H1 (cell line): ENCODE results near the gene ANKFN1. TPM values are rescaled to one million over a fixed set of nuclear protein-coding genes. Genes with fewer than 3 reads are reported as not detected.

Source experiments
- CTCF ChIA-PET: fragments of 300-600 bp; sonication (Branson Sonifier 250); formaldehyde crosslinking; loops from one replicate; lab custom pipeline; 2021; ENCODE audit not compliant: partially characterized antibody; lab: Charles Lee
- POLR2A ChIA-PET: fragments of 300-600 bp; sonication (Branson Sonifier 250); formaldehyde crosslinking; loops from one replicate; lab custom pipeline; 2021; ENCODE audit warnings: inconsistent platforms; ENCODE audit not compliant: partially characterized antibody; lab: Charles Lee
- DNase-seq, 2 experiments: peaks; one replicate each; pipeline versions ENCODE4 v3.0.0 to v3.0.0-alpha.2; 2010 to 2022; ENCODE audit warnings: low spot score in 2 of 2, low read depth in 1 of 2, mixed read lengths in 1 of 2
- FAIRE-seq: peaks from 2 replicates; lab custom pipeline; 2011; peaks lifted over from hg19 to GRCh38; lab: Jason Lieb, UNC
- H2AFZ ChIP-seq: 2 replicates; pipeline ENCODE4 v1.8.1; 2012; ENCODE audit warnings: low read length, inconsistent platforms
- H2AK5ac ChIP-seq: 2 replicates; pipeline ENCODE4 v1.6.1; 2013; ENCODE audit warnings: low read depth, low read length
- H2BK120ac ChIP-seq: replicated peaks from 2 replicates; pipeline ENCODE3; 2013; ENCODE audit warnings: low read depth, low read length, inconsistent platforms
- H2BK12ac ChIP-seq: 2 replicates; pipeline ENCODE4 v1.6.1; 2013; ENCODE audit warnings: low read depth, low read length
- H2BK15ac ChIP-seq: 2 replicates; pipeline ENCODE4 v1.6.1; 2013; ENCODE audit warnings: low read length
- H2BK20ac ChIP-seq: 2 replicates; pipeline ENCODE4 v1.6.1; 2013; ENCODE audit warnings: low read length
- H2BK5ac ChIP-seq: 2 replicates; pipeline ENCODE4 v1.6.1; 2013; ENCODE audit warnings: low read depth, low read length
- H3K14ac ChIP-seq: 2 replicates; pipeline ENCODE4 v1.6.1; 2013; ENCODE audit warnings: inconsistent platforms; ENCODE audit not compliant: insufficient read length
- H3K18ac ChIP-seq: 2 replicates; pipeline ENCODE4 v1.6.1; 2013; ENCODE audit warnings: low read length; ENCODE audit errors: extremely low read depth
- H3K23ac ChIP-seq: 2 replicates; pipeline ENCODE4 v1.6.1; 2013; ENCODE audit warnings: inconsistent platforms; ENCODE audit not compliant: insufficient read length
- H3K23me2 ChIP-seq: 2 replicates; pipeline ENCODE4 v1.6.1; 2013; ENCODE audit warnings: low read depth, low read length
- H3K27ac ChIP-seq: 2 replicates; pipeline ENCODE4 v1.6.1; 2011; ENCODE audit warnings: low read depth, low read length, inconsistent platforms
- H3K27me3 ChIP-seq, 4 experiments: replicated peaks in 1 of 4; 1 replicate in 1 of 4; 2 replicates in 3 of 4; pipeline versions ENCODE4 v1.6.1 to v1.8.1; 2011 to 2013; ENCODE audit warnings: low read length in 3 of 4, mild to moderate bottlenecking in 3 of 4, inconsistent platforms in 2 of 4, mixed read lengths in 2 of 4, moderate library complexity in 1 of 4; ENCODE audit not compliant: control insufficient read depth in 3 of 4, insufficient read depth in 3 of 4; ENCODE audit errors: extremely low read depth in 1 of 4
- H3K36me3 ChIP-seq, 4 experiments: 2 replicates each; pipeline versions ENCODE4 v1.6.1 to v1.8.1; 2011 to 2013; ENCODE audit warnings: mild to moderate bottlenecking in 4 of 4, low read length in 3 of 4, moderate library complexity in 2 of 4, control low read depth in 1 of 4, inconsistent platforms in 1 of 4; ENCODE audit not compliant: insufficient read depth in 4 of 4, control insufficient read depth in 2 of 4
- H3K4ac ChIP-seq: replicated peaks from 2 replicates; pipeline ENCODE3; 2013; ENCODE audit warnings: low read length, low read depth, mixed read lengths, inconsistent platforms; ENCODE audit not compliant: insufficient read length
- H3K4me1 ChIP-seq, 4 experiments: replicated peaks in 1 of 4; 1 replicate in 1 of 4; 2 replicates in 3 of 4; pipeline versions ENCODE4 v1.6.1 to v1.8.1; 2011 to 2013; ENCODE audit warnings: low read length in 3 of 4, inconsistent platforms in 2 of 4, mixed read lengths in 1 of 4; ENCODE audit not compliant: insufficient read depth in 4 of 4, control insufficient read depth in 3 of 4
- H3K4me2 ChIP-seq, 2 experiments: 2 replicates each; pipeline versions ENCODE4 v1.6.1 to v1.8.1; 2011 to 2013; ENCODE audit warnings: low read depth in 2 of 2, low read length in 2 of 2, control low read depth in 1 of 2, inconsistent platforms in 1 of 2, mild to moderate bottlenecking in 1 of 2; ENCODE audit not compliant: insufficient read depth in 1 of 2
- H3K4me3 ChIP-seq, 4 experiments: fragments of 200-600, 300-600 bp in 1 of 4; sonication (generic), shearing (Covaris generic), sonication (Bioruptor Twin) in 1 of 4; 2 replicates each; pipeline versions ENCODE4 v1.5.1 to v1.8.1; 2011 to 2016; ENCODE audit warnings: low read length in 4 of 4, low read depth in 3 of 4, control low read depth in 2 of 4, inconsistent platforms in 2 of 4, mild to moderate bottlenecking in 2 of 4, mixed read lengths in 1 of 4, moderate library complexity in 1 of 4; ENCODE audit not compliant: insufficient read depth in 2 of 4; ENCODE audit errors: extremely low read depth in 1 of 4
- H3K56ac ChIP-seq: replicated peaks from 2 replicates; pipeline ENCODE3; 2013; ENCODE audit warnings: low read depth, mild to moderate bottlenecking, mixed read lengths, low read length, inconsistent platforms; ENCODE audit not compliant: insufficient read length
- H3K79me1 ChIP-seq: 2 replicates; pipeline ENCODE4 v1.6.1; 2013; ENCODE audit warnings: low read depth, low read length, control low read depth
- H3K79me2 ChIP-seq, 2 experiments: 2 replicates each; pipeline versions ENCODE4 v1.6.1 to v1.8.1; 2012 to 2013; ENCODE audit warnings: low read length in 2 of 2, mild to moderate bottlenecking in 2 of 2, inconsistent platforms in 1 of 2; ENCODE audit not compliant: insufficient read depth in 2 of 2, control insufficient read depth in 1 of 2
- H3K9ac ChIP-seq, 4 experiments: replicated peaks in 1 of 4; 1 replicate in 1 of 4; 2 replicates in 3 of 4; pipeline versions ENCODE4 v1.6.1 to v1.8.1; 2011 to 2013; ENCODE audit warnings: low read depth in 3 of 4, low read length in 3 of 4, control low read depth in 2 of 4, mild to moderate bottlenecking in 2 of 4, moderate library complexity in 2 of 4, inconsistent platforms in 1 of 4; ENCODE audit errors: extremely low read depth in 1 of 4
- H3K9me3 ChIP-seq, 2 experiments: 2 replicates each; pipeline versions ENCODE4 v1.6.1 to v1.8.1; 2012 to 2013; ENCODE audit warnings: mild to moderate bottlenecking in 2 of 2, moderate library complexity in 2 of 2, control low read depth in 1 of 2, inconsistent platforms in 1 of 2, low read depth in 1 of 2, low read length in 1 of 2, mixed read lengths in 1 of 2; ENCODE audit not compliant: insufficient read depth in 2 of 2
- H4K20me1 ChIP-seq, 2 experiments: replicated peaks in 1 of 2; 2 replicates each; pipeline versions ENCODE3 to v1.8.1; 2011 to 2013; ENCODE audit warnings: inconsistent platforms in 2 of 2, low read length in 2 of 2, mild to moderate bottlenecking in 1 of 2; ENCODE audit not compliant: insufficient read depth in 2 of 2, control insufficient read depth in 1 of 2
- H4K5ac ChIP-seq: 2 replicates; pipeline ENCODE4 v1.6.1; 2013; ENCODE audit warnings: low read length, low read depth, mixed read lengths, inconsistent platforms; ENCODE audit not compliant: insufficient read length
- H4K8ac ChIP-seq: 2 replicates; pipeline ENCODE4 v1.8.0; 2013; ENCODE audit warnings: mild to moderate bottlenecking, moderate library complexity, low read length, inconsistent platforms; ENCODE audit not compliant: insufficient read depth; ENCODE audit errors: extremely low read depth
- H4K91ac ChIP-seq: replicated peaks from 2 replicates; pipeline ENCODE3; 2013; ENCODE audit warnings: low read length, mixed read lengths, inconsistent platforms; ENCODE audit not compliant: insufficient read length
- JUND ChIP-seq: IDR thresholded peaks from 2 replicates; pipeline ENCODE4 v1.6.1; 2011; ENCODE audit warnings: mild to moderate bottlenecking, improper control_type of control experiment, low read length
- POU5F1 ChIP-seq: IDR thresholded peaks from 2 replicates; pipeline ENCODE4 v1.6.1; 2011; ENCODE audit warnings: low read depth, mild to moderate bottlenecking, low read length, moderate library complexity
- WGBS, 2 experiments: shearing (Covaris generic) in 1 of 2; methylation state at CpG; one replicate each; pipeline versions ENCODE4 v1.1.6 to v1.1.7; 2013 to 2015; ENCODE audit warnings: low lambda C conversion rate in 2 of 2, mixed read lengths in 2 of 2, inconsistent platforms in 1 of 2, low coverage in 1 of 2, missing lambda C conversion rate in 1 of 2; ENCODE audit not compliant: insufficient replicate concordance in 2 of 2, insufficient coverage in 1 of 2, insufficient read length in 1 of 2; ENCODE audit errors: extremely low coverage in 1 of 2, missing lambda C conversion rate in 1 of 2; 5-methylcytosine and 5-hydroxymethylcytosine counted together
- polyA plus RNA-seq, 7 experiments: library from polyadenylated mRNA; depleted of rRNA in 3 of 7; stranded (reverse) in 5 of 7; unstranded in 2 of 7; fragments of >200 nt in 5 of 7; fragments of 200-250 nt in 2 of 7; gene quantifications; 1 replicate in 5 of 7; 2 replicates in 1 of 7; 4 replicates in 1 of 7; pipeline versions ENCODE4 v1.2.1 to v1.2.3, GENCODE V29; 2011 to 2013; ENCODE audit warnings: missing spikeins in 2 of 7, mixed read lengths in 2 of 7
- total RNA-seq: library from RNA; stranded (reverse); fragmentation: NEBNext Ultra II Directional; extraction: Animal tissue kit (Norgen Biotek cat#: 25700); gene quantifications from 2 replicates; pipeline ENCODE4 v1.2.1, GENCODE V29; 2021

The ANKFN1 gene
- total and polyA plus RNA-seq, 2 of the 8 experiments (the other 6 are each of a cell fraction or from before 2014, with no cell fraction given), result not detected

GRCh38 chr17:56395787-56396186 is 242.5 kb downstream of the ANKFN1 start:
- Histone ChIP-seq H2BK5ac (no peak overlapping the region), H3K4ac (no peak overlapping the region), H3K14ac (no peak overlapping the region), H3K4me2 (no peak overlapping the region), H2BK15ac (no peak overlapping the region), H4K5ac (no peak overlapping the region), H4K20me1 (no peaks in the 10 kb centered on the region), H2BK20ac (no peak overlapping the region), H3K79me1 (no peaks in the 10 kb centered on the region), H3K56ac (no peak overlapping the region), H3K23me2 (no peaks in the 10 kb centered on the region), H3K18ac (no peak overlapping the region), H3K9ac (no peak overlapping the region), H3K9me3 (no peaks in the 10 kb centered on the region), H3K4me1 (no peaks in the 10 kb centered on the region), H2AK5ac (no peak overlapping the region), H3K23ac (no peak overlapping the region), H3K27ac (no peak overlapping the region), H2BK120ac (no peak overlapping the region), H4K8ac (no peak overlapping the region), H4K91ac (no peak overlapping the region), H3K27me3 (no peaks in the 10 kb centered on the region), H2BK12ac (no peak overlapping the region), H3K4me3 (no peak overlapping the region), H3K36me3 (no peaks in the 10 kb centered on the region), H2AFZ (no peak overlapping the region), H3K79me2 (no peaks in the 10 kb centered on the region)
- CTCF ChIA-PET, result interaction anchor here (1.2 kb wide), 1 partner anchor 27 kb away, joined by 4 read pairs; no protein-coding TSS in a partner anchor
- FAIRE-seq (no peak), DNase-seq (no peak)
- POLR2A ChIA-PET, result no interaction called here
- WGBS, 2 experiments, result 86% methylated on average over 5 of the region's 5 CpGs; no CpG with 5 or more reads in 1 of the 2 experiments
- TF ChIP-seq POU5F1 (no peak), JUND (no peak)
